ENCODE data around the gene AKR1E2.

AKR1E2 gene

GRCh38 chr10:4835494-4835918, 9.5 kb downstream of the AKR1E2 start:
- Histone ChIP-seq H3K14ac (ENCODE audit: low read length) (no peak overlapping the region), H3K18ac (ENCODE audit: low read length) (no peak overlapping the region), H3K27ac (ENCODE audit: low read depth, low read length) (no peak overlapping the region), H3K4me3 (ENCODE audit: low read depth, low read length) (no peak overlapping the region), H3K4me1 (ENCODE audit: control insufficient read depth in 1 of 2, insufficient read depth in 2 of 2, low read length in 2 of 2) (no peaks in the 10 kb centered on the region), H3K27me3 (ENCODE audit: insufficient read depth, low read length) (no peaks in the 10 kb centered on the region), H2BK12ac (ENCODE audit: low read length) (no peak overlapping the region), H3K9me3 (ENCODE audit: insufficient read depth, low read depth, low read length) (no peaks in the 10 kb centered on the region), H3K23ac (ENCODE audit: low read length) (no peak overlapping the region), H3K4ac (ENCODE audit: low read depth, low read length) (no peak overlapping the region), H2AK5ac (ENCODE audit: low read length) (no peak overlapping the region), H3K9ac (ENCODE audit: low read length) (no peak overlapping the region), H4K8ac (ENCODE audit: low read depth, low read length) (no peak overlapping the region), H3K79me1 (ENCODE audit: low read length) (no peaks in the 10 kb centered on the region), H2AFZ (ENCODE audit: insufficient read depth, low read length, poor library complexity) (no peak overlapping the region), H3K79me2 (ENCODE audit: control insufficient read depth, insufficient read depth, low read length, poor library complexity) (no peaks in the 10 kb centered on the region), H2BK120ac (ENCODE audit: insufficient read depth, low read length, poor library complexity) (no peak overlapping the region), H2BK5ac (ENCODE audit: low read depth, low read length, poor library complexity) (no peak overlapping the region), H3K4me2 (ENCODE audit: low read length) (no peak overlapping the region), H3K36me3 (ENCODE audit: control insufficient read depth in 1 of 2, insufficient read depth in 2 of 2, low read length in 2 of 2) (no peaks in the 10 kb centered on the region), H4K12ac (ENCODE audit: low read depth, low read length) (no peak overlapping the region), H4K91ac (ENCODE audit: low read depth, low read length) (no peak overlapping the region)
- WGBS (ENCODE audit: extremely low coverage, insufficient coverage, insufficient read length): no CpG with 5 or more reads among the region's 5 CpGs
- DNase-seq: no peak

GRCh38 chr10:4836416-4836969, 10.5 kb downstream of the AKR1E2 start:
- no peak overlapping the region for H2AK5ac ChIP-seq (ENCODE audit: low read length)
- H3K27me3 ChIP-seq (ENCODE audit: insufficient read depth, low read length): no peaks in the 10 kb centered on the region
- no CpG with 5 or more reads among the region's 8 CpGs for WGBS (ENCODE audit: extremely low coverage, insufficient coverage, insufficient read length)
- no peak overlapping the region for H2BK12ac ChIP-seq (ENCODE audit: low read length)
- no peak overlapping the region for H2BK5ac ChIP-seq (ENCODE audit: low read depth, low read length, poor library complexity)
- H3K18ac ChIP-seq (ENCODE audit: low read length): no peak overlapping the region
- no peak overlapping the region for H3K4me3 ChIP-seq (ENCODE audit: low read depth, low read length)
- H3K4me1 ChIP-seq (ENCODE audit: control insufficient read depth in 1 of 2, insufficient read depth in 2 of 2, low read length in 2 of 2): no peaks in the 10 kb centered on the region
- no peaks in the 10 kb centered on the region for H3K79me2 ChIP-seq (ENCODE audit: control insufficient read depth, insufficient read depth, low read length, poor library complexity)
- H3K27ac ChIP-seq (ENCODE audit: low read depth, low read length): no peak overlapping the region
- no peak overlapping the region for H4K12ac ChIP-seq (ENCODE audit: low read depth, low read length)
- H3K4ac ChIP-seq (ENCODE audit: low read depth, low read length): no peak overlapping the region
- H2BK120ac ChIP-seq (ENCODE audit: insufficient read depth, low read length, poor library complexity): no peak overlapping the region
- H3K23ac ChIP-seq (ENCODE audit: low read length): no peak overlapping the region
- no peak overlapping the region for H3K4me2 ChIP-seq (ENCODE audit: low read length)
- no peak overlapping the region for H4K8ac ChIP-seq (ENCODE audit: low read depth, low read length)
- no peak for DNase-seq
- H4K91ac ChIP-seq (ENCODE audit: low read depth, low read length): no peak overlapping the region
- no peak overlapping the region for H3K9ac ChIP-seq (ENCODE audit: low read length)
- no peak overlapping the region for H2AFZ ChIP-seq (ENCODE audit: insufficient read depth, low read length, poor library complexity)
- H3K9me3 ChIP-seq (ENCODE audit: insufficient read depth, low read depth, low read length): no peaks in the 10 kb centered on the region
- H3K36me3 ChIP-seq (ENCODE audit: control insufficient read depth in 1 of 2, insufficient read depth in 2 of 2, low read length in 2 of 2): no peaks in the 10 kb centered on the region
- H3K14ac ChIP-seq (ENCODE audit: low read length): no peak overlapping the region
- H3K79me1 ChIP-seq (ENCODE audit: low read length): no peaks in the 10 kb centered on the region

GRCh38 chr10:4837551-4837950, 11.5 kb downstream of the AKR1E2 start:
- no peak for DNase-seq
- Histone ChIP-seq H3K79me1 (ENCODE audit: low read length) (no peaks in the 10 kb centered on the region), H3K4me3 (ENCODE audit: low read depth, low read length) (no peak overlapping the region), H2AK5ac (ENCODE audit: low read length) (no peak overlapping the region), H4K8ac (ENCODE audit: low read depth, low read length) (no peak overlapping the region), H3K4me2 (ENCODE audit: low read length) (no peak overlapping the region), H2AFZ (ENCODE audit: insufficient read depth, low read length, poor library complexity) (no peak overlapping the region), H4K12ac (ENCODE audit: low read depth, low read length) (no peak overlapping the region), H3K4me1 (ENCODE audit: control insufficient read depth in 1 of 2, insufficient read depth in 2 of 2, low read length in 2 of 2) (no peaks in the 10 kb centered on the region), H2BK12ac (ENCODE audit: low read length) (no peak overlapping the region), H2BK5ac (ENCODE audit: low read depth, low read length, poor library complexity) (no peak overlapping the region), H3K9ac (ENCODE audit: low read length) (no peak overlapping the region), H3K79me2 (ENCODE audit: control insufficient read depth, insufficient read depth, low read length, poor library complexity) (no peaks in the 10 kb centered on the region), H3K27ac (ENCODE audit: low read depth, low read length) (no peak overlapping the region), H2BK120ac (ENCODE audit: insufficient read depth, low read length, poor library complexity) (no peak overlapping the region), H3K14ac (ENCODE audit: low read length) (no peak overlapping the region), H3K9me3 (ENCODE audit: insufficient read depth, low read depth, low read length) (no peaks in the 10 kb centered on the region), H3K36me3 (ENCODE audit: control insufficient read depth in 1 of 2, insufficient read depth in 2 of 2, low read length in 2 of 2) (no peaks in the 10 kb centered on the region), H3K23ac (ENCODE audit: low read length) (no peak overlapping the region), H4K91ac (ENCODE audit: low read depth, low read length) (no peak overlapping the region), H3K27me3 (ENCODE audit: insufficient read depth, low read length) (no peaks in the 10 kb centered on the region), H3K18ac (ENCODE audit: low read length) (no peak overlapping the region), H3K4ac (ENCODE audit: low read depth, low read length) (no peak overlapping the region)
- WGBS (ENCODE audit: extremely low coverage, insufficient coverage, insufficient read length): no CpG with 5 or more reads among the region's 1 CpG

DNA sequence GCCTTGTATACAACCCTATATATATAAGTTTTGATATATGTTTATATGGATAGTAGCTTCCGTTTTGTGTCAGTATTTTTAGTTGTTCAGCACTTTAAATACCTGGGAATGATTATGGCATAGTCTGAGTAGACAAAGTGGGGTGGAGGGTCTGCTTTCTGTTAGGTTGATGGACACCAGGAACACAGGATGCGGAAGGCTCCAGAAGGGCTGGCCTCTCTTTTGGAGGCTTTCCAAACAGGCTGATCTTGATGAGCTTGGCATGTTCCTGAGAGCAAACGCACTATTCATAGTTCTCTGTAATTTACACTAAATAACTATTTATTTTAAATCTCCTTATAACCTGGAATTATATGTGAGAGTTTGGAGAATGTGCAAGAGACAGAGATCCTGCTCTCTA, 12.7 kb downstream of the AKR1E2 start:
- no CpG with 5 or more reads among the region's 3 CpGs for WGBS (ENCODE audit: extremely low coverage, insufficient coverage, insufficient read length)
- Histone ChIP-seq H3K9ac (ENCODE audit: low read length) (no peak overlapping the region), H3K27me3 (ENCODE audit: insufficient read depth, low read length) (no peaks in the 10 kb centered on the region), H4K8ac (ENCODE audit: low read depth, low read length) (no peak overlapping the region), H4K12ac (ENCODE audit: low read depth, low read length) (no peak overlapping the region), H2AK5ac (ENCODE audit: low read length) (no peak overlapping the region), H3K27ac (ENCODE audit: low read depth, low read length) (no peak overlapping the region), H3K18ac (ENCODE audit: low read length) (no peak overlapping the region), H3K4me2 (ENCODE audit: low read length) (no peak overlapping the region), H3K79me2 (ENCODE audit: control insufficient read depth, insufficient read depth, low read length, poor library complexity) (no peaks in the 10 kb centered on the region), H3K14ac (ENCODE audit: low read length) (no peak overlapping the region), H4K91ac (ENCODE audit: low read depth, low read length) (no peak overlapping the region), H2BK5ac (ENCODE audit: low read depth, low read length, poor library complexity) (no peak overlapping the region), H3K4me1 (ENCODE audit: control insufficient read depth in 1 of 2, insufficient read depth in 2 of 2, low read length in 2 of 2) (no peaks in the 10 kb centered on the region), H3K36me3 (ENCODE audit: control insufficient read depth in 1 of 2, insufficient read depth in 2 of 2, low read length in 2 of 2) (no peaks in the 10 kb centered on the region), H3K9me3 (ENCODE audit: insufficient read depth, low read depth, low read length) (peaks cover 4% of the 10 kb centered on the region), H3K23ac (ENCODE audit: low read length) (no peak overlapping the region), H2BK120ac (ENCODE audit: insufficient read depth, low read length, poor library complexity) (no peak overlapping the region), H3K4me3 (ENCODE audit: low read depth, low read length) (no peak overlapping the region), H3K79me1 (ENCODE audit: low read length) (no peaks in the 10 kb centered on the region), H2BK12ac (ENCODE audit: low read length) (no peak overlapping the region), H3K4ac (ENCODE audit: low read depth, low read length) (no peak overlapping the region), H2AFZ (ENCODE audit: insufficient read depth, low read length, poor library complexity) (no peak overlapping the region)
- DNase-seq: no peak

All from trophoblast cell (in vitro differentiated cells and primary cell).